ENCODE results near the gene PTPN6.

Gene PTPN6

DNA sequence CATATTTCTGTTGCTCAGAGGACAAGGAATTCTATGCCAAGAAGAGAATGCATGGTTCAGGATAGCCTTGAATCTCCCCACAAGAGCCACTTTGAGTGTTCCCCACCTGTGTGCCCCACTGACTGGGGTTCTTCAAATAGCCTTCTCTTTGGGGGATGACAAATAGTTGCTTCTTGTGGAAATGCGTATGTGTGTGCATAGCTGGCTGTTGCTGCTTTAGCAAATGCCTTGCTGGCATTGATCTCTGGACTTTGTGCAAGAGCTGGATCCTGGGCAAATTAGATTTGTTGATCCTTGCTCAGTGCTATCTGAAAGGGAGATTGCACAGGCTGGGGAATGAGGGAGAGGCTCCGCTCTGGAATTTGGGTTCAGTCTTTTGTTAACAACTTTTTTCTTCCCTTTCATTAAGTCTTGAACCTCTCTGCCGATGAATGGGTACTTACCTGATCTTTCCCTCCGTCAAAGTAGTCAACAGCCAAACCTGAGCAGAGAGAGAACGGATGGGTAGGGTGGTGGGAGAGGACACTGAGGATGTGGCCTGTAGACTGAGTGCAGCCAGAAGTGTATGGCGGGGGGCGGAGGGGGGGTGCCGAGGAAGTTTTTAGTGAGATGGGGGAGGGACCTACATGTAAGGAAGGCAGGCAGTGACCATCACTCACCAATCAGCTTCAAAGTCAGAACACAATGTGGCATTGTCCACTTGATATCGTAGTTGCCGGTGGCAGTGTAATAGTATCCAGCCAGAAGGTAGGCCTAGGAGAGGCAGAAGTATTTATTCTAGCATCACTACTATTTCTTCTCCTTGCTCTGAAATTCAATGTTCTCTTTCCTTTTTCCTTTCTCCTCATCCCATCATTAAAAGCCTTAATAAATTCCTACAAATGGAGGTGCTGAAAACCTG lies 30.2 kb downstream of the PTPN6 start:
- Histone ChIP-seq H3K9me3 (no peaks in the 10 kb centered on the region), H3K4me1 (ENCODE audit: control insufficient read depth in 1 of 2, insufficient read depth in 1 of 2, low read depth in 1 of 2, low read length in 1 of 2) (no peaks in the 10 kb centered on the region), H3K36me3 (peaks cover 72% of the 10 kb centered on the region), H3K4me3 (ENCODE audit: low read depth in 1 of 2, low read length in 1 of 2) (no peak overlapping the region), H3K27ac (no peak overlapping the region), H3K27me3 (no peaks in the 10 kb centered on the region)
- TF ChIP-seq, protein P1, sequence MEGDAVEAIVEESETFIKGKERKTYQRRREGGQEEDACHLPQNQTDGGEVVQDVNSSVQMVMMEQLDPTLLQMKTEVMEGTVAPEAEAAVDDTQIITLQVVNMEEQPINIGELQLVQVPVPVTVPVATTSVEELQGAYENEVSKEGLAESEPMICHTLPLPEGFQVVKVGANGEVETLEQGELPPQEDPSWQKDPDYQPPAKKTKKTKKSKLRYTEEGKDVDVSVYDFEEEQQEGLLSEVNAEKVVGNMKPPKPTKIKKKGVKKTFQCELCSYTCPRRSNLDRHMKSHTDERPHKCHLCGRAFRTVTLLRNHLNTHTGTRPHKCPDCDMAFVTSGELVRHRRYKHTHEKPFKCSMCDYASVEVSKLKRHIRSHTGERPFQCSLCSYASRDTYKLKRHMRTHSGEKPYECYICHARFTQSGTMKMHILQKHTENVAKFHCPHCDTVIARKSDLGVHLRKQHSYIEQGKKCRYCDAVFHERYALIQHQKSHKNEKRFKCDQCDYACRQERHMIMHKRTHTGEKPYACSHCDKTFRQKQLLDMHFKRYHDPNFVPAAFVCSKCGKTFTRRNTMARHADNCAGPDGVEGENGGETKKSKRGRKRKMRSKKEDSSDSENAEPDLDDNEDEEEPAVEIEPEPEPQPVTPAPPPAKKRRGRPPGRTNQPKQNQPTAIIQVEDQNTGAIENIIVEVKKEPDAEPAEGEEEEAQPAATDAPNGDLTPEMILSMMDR (IDR thresholded peaks at IDR 0.05): no peak

DNA sequence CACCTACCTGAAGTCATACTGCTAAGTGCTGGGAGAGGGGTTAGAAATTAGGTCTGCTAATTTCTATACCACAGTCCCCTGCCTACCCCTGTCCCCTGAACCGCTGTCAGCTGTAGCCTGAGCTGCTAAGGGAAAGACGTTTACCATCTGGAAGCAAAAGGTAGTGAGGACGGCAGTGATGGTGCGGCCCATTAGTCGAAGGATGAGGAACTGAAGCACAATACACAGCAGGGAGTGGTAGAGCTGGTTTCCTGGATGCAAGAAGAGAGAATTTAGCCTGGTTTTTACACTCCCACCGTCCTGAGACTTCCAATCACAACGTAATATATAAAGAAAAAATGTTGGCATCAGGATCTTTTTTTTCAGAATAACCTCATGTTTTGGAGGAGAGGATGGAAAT lies 31.4 kb downstream of the PTPN6 start:
- H3K36me3 ChIP-seq: peaks cover 61% of the 10 kb centered on the region
- H3K9me3 ChIP-seq: no peaks in the 10 kb centered on the region
- no peaks in the 10 kb centered on the region for H3K27me3 ChIP-seq
- TF ChIP-seq, protein P1 (IDR thresholded peaks at IDR 0.05): no peak
- no peak overlapping the region for H3K27ac ChIP-seq
- H3K4me3 ChIP-seq (ENCODE audit: low read depth in 1 of 2, low read length in 1 of 2): no peak overlapping the region
- no peaks in the 10 kb centered on the region for H3K4me1 ChIP-seq (ENCODE audit: control insufficient read depth in 1 of 2, insufficient read depth in 1 of 2, low read depth in 1 of 2, low read length in 1 of 2)

GRCh38 chr12:6987956-6988553 lies 36.9 kb downstream of the PTPN6 start:
- no peaks in the 10 kb centered on the region for H3K4me1 ChIP-seq (ENCODE audit: control insufficient read depth in 1 of 2, insufficient read depth in 1 of 2, low read depth in 1 of 2, low read length in 1 of 2)
- H3K27ac ChIP-seq: no peak overlapping the region
- H3K36me3 ChIP-seq: peaks cover 19% of the 10 kb centered on the region
- no peaks in the 10 kb centered on the region for H3K9me3 ChIP-seq
- TF ChIP-seq, protein P1 (IDR thresholded peaks at IDR 0.05): no peak
- H3K4me3 ChIP-seq (ENCODE audit: low read depth in 1 of 2, low read length in 1 of 2): no peak overlapping the region
- H3K27me3 ChIP-seq: no peaks in the 10 kb centered on the region

DNA sequence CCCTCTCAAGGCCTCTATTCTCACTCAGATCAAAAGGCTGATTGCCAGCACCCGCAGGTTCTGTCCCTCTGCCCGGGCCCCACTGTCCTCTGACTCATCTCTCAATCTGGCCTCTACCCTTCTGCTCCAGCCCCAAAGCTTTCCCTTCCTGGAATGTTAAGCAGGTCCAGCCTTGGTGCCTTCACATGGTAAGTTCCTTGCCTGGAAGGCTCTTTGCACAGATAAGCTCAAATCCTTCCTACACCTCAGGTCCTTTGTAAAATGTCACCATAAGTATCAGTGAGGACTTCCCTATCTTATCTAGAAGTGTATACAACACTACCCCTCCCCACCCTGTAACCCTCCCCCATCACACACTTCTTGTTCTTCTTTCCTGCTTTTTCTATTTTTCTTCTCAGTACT lies 44.9 kb downstream of the PTPN6 start:
- Histone ChIP-seq H3K4me3 (ENCODE audit: low read depth in 1 of 2, low read length in 1 of 2) (no peak overlapping the region), H3K27ac (no peak overlapping the region), H3K4me1 (ENCODE audit: control insufficient read depth in 1 of 2, insufficient read depth in 1 of 2, low read depth in 1 of 2, low read length in 1 of 2) (no peaks in the 10 kb centered on the region), H3K9me3 (no peaks in the 10 kb centered on the region), H3K36me3 (peaks cover 25% of the 10 kb centered on the region), H3K27me3 (no peaks in the 10 kb centered on the region)
- TF ChIP-seq, protein P1 (IDR thresholded peaks at IDR 0.05): no peak

DNA sequence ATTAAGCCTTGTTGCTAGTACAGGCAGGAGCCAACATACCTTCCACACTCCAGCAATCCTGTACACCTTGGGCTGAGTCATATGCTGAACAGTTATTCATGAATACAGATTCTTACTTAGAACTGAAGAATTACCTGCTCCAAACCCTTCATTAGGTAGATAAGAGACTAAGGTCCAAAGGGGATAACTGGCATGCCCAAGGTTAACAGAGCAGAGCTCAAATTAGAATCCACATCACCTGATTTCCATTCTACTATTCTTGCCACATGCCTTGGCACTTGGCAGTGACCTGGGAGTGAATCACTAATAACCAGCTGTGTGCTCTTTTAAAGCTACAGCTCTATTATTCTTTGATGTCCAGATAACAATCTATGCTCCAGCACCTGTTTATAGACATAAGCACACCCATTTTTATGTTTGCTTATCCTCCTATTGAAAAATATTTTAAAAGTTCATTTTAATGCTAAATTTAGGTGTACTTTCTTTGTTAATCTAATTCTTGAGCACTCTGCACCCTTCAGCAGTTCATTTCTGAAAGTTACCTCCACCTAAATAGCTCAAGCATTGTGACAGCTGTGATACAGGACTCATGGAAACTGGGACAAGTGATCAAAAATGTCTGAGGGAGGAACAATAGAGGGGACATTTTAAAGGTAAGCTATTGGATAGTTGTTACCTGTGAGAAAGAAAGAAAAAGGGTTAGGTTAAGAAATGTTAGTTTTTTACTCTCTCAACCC lies 47.7 kb downstream of the PTPN6 start:
- Histone ChIP-seq H3K36me3 (peaks cover 25% of the 10 kb centered on the region), H3K27ac (no peak overlapping the region), H3K9me3 (no peaks in the 10 kb centered on the region), H3K4me3 (ENCODE audit: low read depth in 1 of 2, low read length in 1 of 2) (no peak overlapping the region), H3K27me3 (no peaks in the 10 kb centered on the region), H3K4me1 (ENCODE audit: control insufficient read depth in 1 of 2, insufficient read depth in 1 of 2, low read depth in 1 of 2, low read length in 1 of 2) (no peaks in the 10 kb centered on the region)
- TF ChIP-seq, protein P1 (IDR thresholded peaks at IDR 0.05): no peak

Data from neutrophil (primary cell).